Activated naive CD4-positive, alpha-beta T cell treated with anti-CD3 and anti-CD28 coated beads, Interleukin-2, amount 50 U/mL, for 72 hours (primary cell): ENCODE results near the gene C16orf74. TPM values are rescaled to one million over a fixed set of nuclear protein-coding genes. Genes with fewer than 3 reads are reported as not detected.

Experiments used
- ATAC-seq, 2 donors: fragments of 150-1000 bp; cut with Tn5 transposase; 2 replicates each; pipeline ENCODE4 v1.10.0; 2021; ENCODE audit warnings: mild to moderate bottlenecking in 2 of 2, moderate library complexity in 2 of 2
- DNase-seq, 2 donors: peaks; one replicate each; pipeline ENCODE4 v3.0.0; 2021 to 2022; ENCODE audit warnings: low spot score in 2 of 2
- H3K27ac Mint-ChIP-seq, 2 donors: one replicate each; pipeline ENCODE4 v1.8.0; 2022; ENCODE audit warnings: mild to moderate bottlenecking in 2 of 2, mixed read lengths in 2 of 2
- H3K36me3 Mint-ChIP-seq, 2 donors: one replicate each; pipeline ENCODE4 v1.8.0; 2022; ENCODE audit warnings: mixed read lengths in 2 of 2
- H3K9me3 Mint-ChIP-seq, 2 donors: one replicate each; pipeline ENCODE4 v1.8.0; 2022; ENCODE audit warnings: mixed read lengths in 2 of 2
- total RNA-seq, 2 donors: library from RNA; stranded (reverse); gene quantifications; one replicate each; pipeline ENCODE4 v1.2.3, GENCODE V29; 2022

Gene C16orf74
- total RNA-seq, 2 donors from 2014 or later, result 0.46 to 1.4 TPM

DNA sequence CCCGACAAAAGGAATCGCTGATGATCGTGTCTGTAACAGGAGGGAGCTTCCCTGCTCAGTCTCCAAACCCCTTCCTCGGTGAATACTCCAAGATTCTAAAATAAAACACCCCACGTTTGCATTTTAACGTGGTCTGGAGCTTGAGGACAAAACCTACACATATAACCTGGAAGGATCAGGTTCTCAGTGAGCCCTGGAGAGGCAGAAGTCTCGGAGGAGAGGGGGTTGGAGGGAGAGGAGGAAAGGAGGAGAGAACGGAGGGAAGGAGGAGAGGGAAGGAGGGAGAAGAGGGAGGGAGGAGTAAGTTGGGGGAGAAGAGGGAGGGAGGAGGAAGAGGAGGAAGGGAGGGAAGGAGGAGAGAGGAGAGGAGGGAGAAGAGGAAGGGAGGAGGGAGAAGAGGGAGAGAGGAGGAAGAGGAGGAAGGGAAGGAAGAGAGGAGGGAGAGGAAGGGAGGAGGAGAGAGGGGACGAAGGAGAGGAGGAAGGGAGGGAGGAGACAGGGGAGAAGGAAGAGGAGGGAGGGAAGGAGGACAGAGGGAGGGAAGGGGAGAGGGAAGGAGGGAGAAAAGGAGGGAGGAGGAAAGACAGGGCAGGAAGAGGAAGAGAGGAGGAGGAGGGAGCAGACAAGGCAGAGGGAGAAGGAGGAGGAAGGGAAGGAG lies 34.7 kb downstream of the C16orf74 start:
- DNase-seq (no peak), ATAC-seq (no peak)
- peaks cover 4% of the 10 kb centered on the region in 2 donors for H3K9me3 Mint-ChIP-seq
- H3K27ac Mint-ChIP-seq, result no peak overlapping the region
- H3K36me3 Mint-ChIP-seq, result peaks cover 5 to 6% of the 10 kb centered on the region in 2 donors

DNA sequence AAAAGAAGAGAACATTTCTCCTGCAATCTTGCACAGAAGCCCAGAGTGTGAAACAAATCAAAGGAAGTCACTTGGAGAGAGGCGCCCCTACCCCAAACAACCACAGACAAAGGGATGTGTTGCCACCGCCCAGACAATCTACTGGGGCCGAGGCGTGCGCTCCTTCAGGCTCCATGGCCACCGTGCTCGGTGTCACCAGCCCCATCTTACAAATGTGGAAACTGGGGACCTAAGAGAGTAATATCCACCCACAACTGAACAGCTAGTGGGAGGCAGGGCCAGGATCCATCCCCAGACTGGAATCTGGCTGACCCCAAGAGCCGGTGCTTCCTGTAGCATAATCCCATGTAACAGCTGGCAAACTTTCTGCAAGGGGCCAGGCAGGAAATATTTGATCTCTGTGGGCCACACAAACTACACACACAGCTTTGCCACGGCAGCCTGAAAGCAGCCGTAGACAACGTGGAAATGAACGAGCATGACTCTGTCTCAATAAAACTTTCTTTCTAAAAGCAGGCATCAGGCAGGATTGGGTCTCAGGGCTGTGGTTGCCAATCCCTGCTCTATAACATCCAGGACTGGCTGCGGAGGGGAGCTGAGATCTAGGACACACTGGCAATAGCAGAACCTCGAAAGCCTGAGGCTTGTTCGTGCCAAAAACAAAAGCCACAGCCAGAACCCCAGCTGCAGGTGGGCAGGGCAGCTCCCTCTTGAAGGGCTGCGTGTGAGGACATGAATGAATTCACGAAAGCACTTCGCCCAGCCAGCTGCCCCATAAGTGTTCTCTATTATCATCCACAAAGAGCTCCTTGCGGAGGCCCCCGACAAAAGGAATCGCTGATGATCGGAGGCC lies 35.5 kb downstream of the C16orf74 start:
- Mint-ChIP-seq H3K36me3 (peaks cover 5 to 6% of the 10 kb centered on the region in 2 donors), H3K27ac (no peak overlapping the region), H3K9me3 (peaks cover 4% of the 10 kb centered on the region in 2 donors)
- DNase-seq (no peak), ATAC-seq (no peak)

- ATAC-seq, result no peak
- H3K36me3 Mint-ChIP-seq, result peaks cover 5 to 6% of the 10 kb centered on the region in 2 donors
- DNase-seq, result no peak
- H3K9me3 Mint-ChIP-seq, result peaks cover 4% of the 10 kb centered on the region in 2 donors
- H3K27ac Mint-ChIP-seq, result no peak overlapping the region
Observed at GRCh38 chr16:85712801-85713200, 38.1 kb downstream of the C16orf74 start.

DNA sequence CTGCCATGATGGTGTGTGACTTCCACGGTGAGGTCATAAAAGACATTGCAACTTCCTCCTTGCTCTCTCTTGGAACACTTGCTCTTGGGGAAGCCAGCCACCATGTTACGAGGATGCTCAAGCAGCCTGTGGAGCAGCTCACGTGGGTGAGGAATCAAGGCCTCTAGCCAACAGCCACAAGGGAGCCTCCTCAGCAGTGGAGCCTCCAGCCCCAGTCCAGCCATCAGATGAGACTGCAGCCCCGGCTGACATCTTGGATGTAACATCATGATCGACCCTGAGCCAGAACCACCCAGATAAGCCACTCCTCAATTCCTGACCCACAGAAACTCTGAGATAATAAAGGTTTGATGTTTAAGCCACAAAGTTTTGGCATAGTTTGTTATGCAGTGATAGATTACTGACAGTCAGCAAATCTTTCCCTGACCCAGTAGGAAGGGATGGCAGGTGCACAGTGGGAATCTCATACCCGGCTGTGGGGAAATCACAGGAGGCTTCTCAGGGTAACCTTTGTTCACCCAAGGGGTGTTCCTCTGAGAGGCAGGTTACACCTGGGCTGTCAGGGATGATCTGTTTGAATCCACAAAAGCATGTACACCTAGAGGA lies 38.8 kb downstream of the C16orf74 start:
- H3K36me3 Mint-ChIP-seq, result peaks cover 5 to 6% of the 10 kb centered on the region in 2 donors
- H3K27ac Mint-ChIP-seq, result no peak overlapping the region
- DNase-seq (no peak), ATAC-seq (no peak)
- peaks cover 4% of the 10 kb centered on the region in 2 donors for H3K9me3 Mint-ChIP-seq

- no peak for ATAC-seq
Observed at GRCh38 chr16:85710732-85711131, 40.2 kb downstream of the C16orf74 start.

GRCh38 chr16:85709766-85710585 lies 40.9 kb downstream of the C16orf74 start:
- Mint-ChIP-seq H3K36me3 (peaks cover 5 to 6% of the 10 kb centered on the region in 2 donors), H3K9me3 (peaks cover 4% of the 10 kb centered on the region in 2 donors), H3K27ac (no peak overlapping the region)
- DNase-seq (no peak), ATAC-seq (no peak)

More at GRCh38 chr16:85710732-85711131, 40.2 kb downstream of the C16orf74 start:
- H3K27ac Mint-ChIP-seq, result peak overlapping the region in 1 of 2 donors; percentile 8
- no peak for DNase-seq
- H3K36me3 Mint-ChIP-seq, result peaks cover 5 to 6% of the 10 kb centered on the region in 2 donors
- peaks cover 4% of the 10 kb centered on the region in 2 donors for H3K9me3 Mint-ChIP-seq

GRCh38 chr16:85708338-85708737 lies 42.6 kb downstream of the C16orf74 start:
- Mint-ChIP-seq H3K36me3 (peaks cover 5 to 6% of the 10 kb centered on the region in 2 donors), H3K27ac (no peak overlapping the region), H3K9me3 (peaks cover 4% of the 10 kb centered on the region in 2 donors)
- ATAC-seq, result no peak
- no peak for DNase-seq

- peaks cover 5 to 6% of the 10 kb centered on the region in 2 donors for H3K36me3 Mint-ChIP-seq
- peaks cover 4% of the 10 kb centered on the region in 2 donors for H3K9me3 Mint-ChIP-seq
- no peak overlapping the region for H3K27ac Mint-ChIP-seq
- DNase-seq (no peak), ATAC-seq (no peak)
Observed at GRCh38 chr16:85707528-85708095, 43.3 kb downstream of the C16orf74 start.

DNA sequence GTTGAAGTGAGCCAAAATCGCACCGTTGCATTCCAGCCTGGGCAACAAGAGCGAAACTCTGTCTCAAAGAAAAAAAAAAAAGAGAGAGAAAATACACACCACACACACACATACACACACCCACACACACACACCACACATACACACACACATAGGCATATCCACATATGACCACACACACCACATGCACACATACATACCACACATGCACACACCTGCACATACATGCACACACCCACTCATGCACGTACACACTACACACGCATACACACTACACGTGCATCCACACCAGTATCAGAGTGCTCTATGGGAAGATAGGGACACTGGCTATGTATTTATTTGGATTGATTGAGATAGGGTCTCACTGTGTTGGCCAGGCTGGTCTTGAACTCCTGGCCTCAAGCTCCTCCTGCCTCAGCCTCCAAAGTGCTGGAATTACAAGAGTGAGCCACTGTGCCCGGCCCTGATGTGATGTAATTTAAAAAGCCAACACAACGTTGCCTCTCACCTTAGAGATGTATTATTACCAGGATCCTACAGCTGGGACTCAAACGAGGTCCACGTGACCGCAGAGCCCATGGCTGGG lies 44.4 kb downstream of the C16orf74 start:
- H3K9me3 Mint-ChIP-seq, result no peaks in the 10 kb centered on the region
- DNase-seq (no peak), ATAC-seq (no peak)
- no peak overlapping the region for H3K27ac Mint-ChIP-seq
- H3K36me3 Mint-ChIP-seq, result no peaks in the 10 kb centered on the region

GRCh38 chr16:85704900-85705846 lies 45.7 kb downstream of the C16orf74 start:
- H3K9me3 Mint-ChIP-seq, result no peaks in the 10 kb centered on the region
- H3K36me3 Mint-ChIP-seq, result no peaks in the 10 kb centered on the region
- ATAC-seq (no peak), DNase-seq (no peak)
- H3K27ac Mint-ChIP-seq, result peak overlapping the region in 1 of 2 donors; percentile 84

DNA sequence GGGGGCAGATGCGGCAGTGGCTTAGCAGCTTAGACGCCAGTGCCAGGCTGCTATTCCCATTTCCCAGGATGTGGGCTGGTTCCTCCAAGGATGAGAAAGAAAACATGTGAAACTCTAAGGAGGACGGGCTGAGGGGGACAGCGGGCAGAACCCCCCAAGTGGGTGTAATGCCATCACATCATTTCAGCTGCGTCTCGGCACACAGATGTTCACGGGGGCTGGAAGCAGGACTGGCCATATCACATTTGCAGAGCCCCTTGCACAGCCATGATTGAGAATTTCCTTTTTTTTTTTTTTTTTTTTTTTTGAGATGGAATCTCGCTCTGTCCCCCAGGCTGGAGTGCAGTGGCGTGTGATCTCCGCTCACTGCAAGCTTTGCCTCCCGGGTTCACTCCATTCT lies 46.9 kb downstream of the C16orf74 start:
- H3K9me3 Mint-ChIP-seq, result no peaks in the 10 kb centered on the region
- ATAC-seq (no peak), DNase-seq (no peak)
- H3K36me3 Mint-ChIP-seq, result no peaks in the 10 kb centered on the region
- H3K27ac Mint-ChIP-seq, result no peak overlapping the region

DNA sequence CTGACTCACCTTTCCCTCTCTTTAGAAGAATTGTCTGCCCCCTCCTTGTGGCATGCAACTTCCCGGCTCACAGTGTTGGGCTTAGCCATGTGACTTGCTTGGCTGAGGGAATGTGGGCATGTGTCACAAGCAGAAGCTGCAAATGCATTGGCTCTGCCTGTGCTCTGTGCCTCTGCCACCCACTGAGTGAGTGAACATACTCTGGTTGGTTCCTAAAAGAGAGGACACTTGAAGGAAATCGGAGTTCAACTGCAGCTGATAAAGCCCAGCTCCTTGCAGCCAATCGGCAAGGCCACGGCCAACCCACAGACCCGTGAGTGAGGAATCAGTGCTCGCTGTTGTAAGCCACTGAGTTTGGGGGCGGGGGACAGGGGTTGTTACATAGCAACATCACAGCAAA lies 51.3 kb downstream of the C16orf74 start:
- H3K9me3 Mint-ChIP-seq, result no peaks in the 10 kb centered on the region
- no peak for DNase-seq
- no peak for ATAC-seq
- H3K36me3 Mint-ChIP-seq, result no peaks in the 10 kb centered on the region
- H3K27ac Mint-ChIP-seq, result no peak overlapping the region

GRCh38 chr16:85698935-85699558 lies 51.8 kb downstream of the C16orf74 start:
- no peak for ATAC-seq
- DNase-seq, result no peak
- H3K9me3 Mint-ChIP-seq, result no peaks in the 10 kb centered on the region
- no peak overlapping the region for H3K27ac Mint-ChIP-seq
- no peaks in the 10 kb centered on the region for H3K36me3 Mint-ChIP-seq

GRCh38 chr16:85698459-85698891 lies 52.4 kb downstream of the C16orf74 start:
- Mint-ChIP-seq H3K36me3 (no peaks in the 10 kb centered on the region), H3K27ac (no peak overlapping the region), H3K9me3 (no peaks in the 10 kb centered on the region)
- ATAC-seq, result no peak
- DNase-seq, result no peak
